ENCODE results near the gene PUM2. TPM values are rescaled to one million over a fixed set of nuclear protein-coding genes. Genes with fewer than 3 reads are reported as not detected.

Gene PUM2
- total and polyA plus RNA-seq, 8 donors: 86.4 to 129 (median 118) TPM

GRCh38 chr2:20208476-20208859 is 142.2 kb downstream of the PUM2 start:
- Histone ChIP-seq H3K4me1 (peaks cover 7 to 32% of the 10 kb centered on the region in 2 donors), H3K4me3 (no peak overlapping the region), H3K36me3 (peaks cover 0 to 6% of the 10 kb centered on the region in 2 donors), H3K27me3 (no peaks in the 10 kb centered on the region), H3K9me3 (no peaks in the 10 kb centered on the region), H3K27ac (peak overlapping the region; percentile 14 to 56)
- no peak for TF ChIP-seq CTCF (IDR thresholded peaks at IDR 0.05)
- no peak for DNase-seq
- ATAC-seq: no peak
- intact Hi-C loops (cut with DNase I): no loop called here

GRCh38 chr2:20207051-20207450 is 143.6 kb downstream of the PUM2 start:
- H3K9me3 ChIP-seq: no peaks in the 10 kb centered on the region
- peaks cover 0 to 15% of the 10 kb centered on the region in 2 donors for H3K36me3 ChIP-seq
- intact Hi-C loops (cut with DNase I): no loop called here
- no peak for ATAC-seq
- no peak for DNase-seq
- no peak overlapping the region for H3K4me3 ChIP-seq
- no peak for TF ChIP-seq CTCF (IDR thresholded peaks at IDR 0.05)
- H3K4me1 ChIP-seq: peaks cover 0 to 32% of the 10 kb centered on the region in 2 donors
- H3K27ac ChIP-seq: peak overlapping the region; percentile 53 to 54
- no peaks in the 10 kb centered on the region for H3K27me3 ChIP-seq

GRCh38 chr2:20205915-20206524 is 144.6 kb downstream of the PUM2 start:
- Histone ChIP-seq H3K27ac (peak overlapping the region; percentile 53 to 54), H3K27me3 (no peaks in the 10 kb centered on the region)
- DNase-seq: peak in 2 of 4 donors; percentile 64 to 88

GRCh38 chr2:20205069-20205468 is 145.6 kb downstream of the PUM2 start:
- ATAC-seq (no peak), DNase-seq (peak in 1 of 4 donors; percentile 35)
- Histone ChIP-seq H3K36me3 (peaks cover 0 to 15% of the 10 kb centered on the region in 2 donors), H3K4me3 (no peak overlapping the region), H3K4me1 (peaks cover 0 to 32% of the 10 kb centered on the region in 2 donors), H3K27me3 (no peaks in the 10 kb centered on the region), H3K27ac (peak overlapping the region in 1 of 2 donors; percentile 53), H3K9me3 (no peaks in the 10 kb centered on the region)
- TF ChIP-seq CTCF (IDR thresholded peaks at IDR 0.05): no peak
- intact Hi-C loops (cut with DNase I): no loop called here

More at GRCh38 chr2:20205915-20206524, 144.6 kb downstream of the PUM2 start:
- no peak for TF ChIP-seq CTCF (IDR thresholded peaks at IDR 0.05)
- peak; percentile 85 for ATAC-seq
- Histone ChIP-seq H3K4me1 (peaks cover 0 to 32% of the 10 kb centered on the region in 2 donors), H3K9me3 (no peaks in the 10 kb centered on the region), H3K36me3 (peaks cover 0 to 15% of the 10 kb centered on the region in 2 donors), H3K4me3 (no peak overlapping the region)
- intact Hi-C loops (cut with DNase I): no loop called here

GRCh38 chr2:20203521-20204225 is 147.0 kb downstream of the PUM2 start:
- TF ChIP-seq CTCF (IDR thresholded peaks at IDR 0.05): no peak
- Histone ChIP-seq H3K27me3 (no peaks in the 10 kb centered on the region), H3K4me1 (peaks cover 0 to 27% of the 10 kb centered on the region in 2 donors), H3K27ac (no peak overlapping the region), H3K9me3 (no peaks in the 10 kb centered on the region), H3K4me3 (no peak overlapping the region), H3K36me3 (peaks cover 0 to 15% of the 10 kb centered on the region in 2 donors)
- ATAC-seq (peak; percentile 2), DNase-seq (peak in 1 of 4 donors; percentile 76)
- intact Hi-C loops (cut with DNase I): no loop called here
